Vagina (tissue), 2 donors: ENCODE data around the gene SPATA16.

Experiments
- POLR2AphosphoS5 ChIP-seq, 2 donors: sonication (generic); formaldehyde crosslinking; IDR thresholded peaks; one replicate each; pipeline ENCODE4 v1.9.0; 2017; ENCODE audit warnings: antibody characterized with exemption in 2 of 2, mild to moderate bottlenecking in 2 of 2, low read depth in 1 of 2; ENCODE audit not compliant: insufficient read depth in 1 of 2
- TF ChIP-seq, protein P1 (sequence below), 3 experiments: fragments of 450-650 bp in 2 of 3; fragments of 200-600 bp in 1 of 3; sonication (generic) in 1 of 3; IDR thresholded peaks; one replicate each; pipeline ENCODE4 v1.5.1; 2017 to 2019; ENCODE audit warnings: antibody characterized with exemption in 3 of 3, mild to moderate bottlenecking in 2 of 3, moderate library complexity in 2 of 3

DNA sequence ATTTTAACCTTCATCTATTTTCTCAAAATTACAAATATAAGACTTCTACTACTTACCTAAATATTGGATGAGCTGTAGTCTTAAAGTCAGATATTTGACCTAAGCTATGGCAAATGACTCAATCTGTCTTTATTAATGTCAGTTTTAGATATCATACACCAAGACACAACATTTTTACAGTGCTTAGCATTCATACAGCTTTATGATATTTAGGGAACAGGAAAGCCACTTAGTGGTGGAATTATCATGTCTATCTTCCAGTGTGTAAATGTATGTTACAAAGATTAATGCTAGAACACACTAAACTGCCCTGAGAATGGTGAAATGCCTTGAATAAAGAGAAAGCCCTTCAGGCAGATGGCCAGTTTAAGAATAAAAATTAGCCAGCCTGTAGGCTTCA, 135.0 kb downstream of the SPATA16 start:
- no peak for TF ChIP-seq POLR2AphosphoS5 (IDR thresholded peaks at IDR 0.05; ENCODE audit: insufficient read depth in 1 of 2, low read depth in 1 of 2)
- TF ChIP-seq, protein P1, sequence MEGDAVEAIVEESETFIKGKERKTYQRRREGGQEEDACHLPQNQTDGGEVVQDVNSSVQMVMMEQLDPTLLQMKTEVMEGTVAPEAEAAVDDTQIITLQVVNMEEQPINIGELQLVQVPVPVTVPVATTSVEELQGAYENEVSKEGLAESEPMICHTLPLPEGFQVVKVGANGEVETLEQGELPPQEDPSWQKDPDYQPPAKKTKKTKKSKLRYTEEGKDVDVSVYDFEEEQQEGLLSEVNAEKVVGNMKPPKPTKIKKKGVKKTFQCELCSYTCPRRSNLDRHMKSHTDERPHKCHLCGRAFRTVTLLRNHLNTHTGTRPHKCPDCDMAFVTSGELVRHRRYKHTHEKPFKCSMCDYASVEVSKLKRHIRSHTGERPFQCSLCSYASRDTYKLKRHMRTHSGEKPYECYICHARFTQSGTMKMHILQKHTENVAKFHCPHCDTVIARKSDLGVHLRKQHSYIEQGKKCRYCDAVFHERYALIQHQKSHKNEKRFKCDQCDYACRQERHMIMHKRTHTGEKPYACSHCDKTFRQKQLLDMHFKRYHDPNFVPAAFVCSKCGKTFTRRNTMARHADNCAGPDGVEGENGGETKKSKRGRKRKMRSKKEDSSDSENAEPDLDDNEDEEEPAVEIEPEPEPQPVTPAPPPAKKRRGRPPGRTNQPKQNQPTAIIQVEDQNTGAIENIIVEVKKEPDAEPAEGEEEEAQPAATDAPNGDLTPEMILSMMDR (IDR thresholded peaks at IDR 0.05): no peak
